Neuron (in vitro differentiated cells): ENCODE results near the gene FAF1.

ENCODE experiments used
- H2AFZ ChIP-seq: one replicate; pipeline ENCODE4 v1.6.1; 2013; ENCODE audit warnings: low read depth, mild to moderate bottlenecking, inconsistent platforms, low read length, moderate library complexity
- H3K27me3 ChIP-seq: one replicate; pipeline ENCODE4 v1.6.1; 2013; ENCODE audit warnings: low read length; ENCODE audit not compliant: insufficient read depth
- H3K36me3 ChIP-seq: one replicate; pipeline ENCODE4 v1.6.1; 2013; ENCODE audit warnings: low read length; ENCODE audit not compliant: insufficient read depth
- H3K4me1 ChIP-seq: one replicate; pipeline ENCODE4 v1.6.1; 2013; ENCODE audit warnings: low read length; ENCODE audit not compliant: insufficient read depth
- H3K4me3 ChIP-seq: 2 replicates; pipeline ENCODE4 v1.5.1; 2013; ENCODE audit warnings: mild to moderate bottlenecking, low read length, moderate library complexity
- H3K9me3 ChIP-seq: one replicate; pipeline ENCODE4 v1.6.1; 2013; ENCODE audit warnings: low read length

FAF1 gene

GRCh38 chr1:50615036-50615750 lies 344.9 kb downstream of the FAF1 start:
- H3K36me3 ChIP-seq: no peaks in the 10 kb centered on the region
- H3K9me3 ChIP-seq: peaks cover 3% of the 10 kb centered on the region
- no peak overlapping the region for H3K4me3 ChIP-seq

GRCh38 chr1:50611675-50612074 lies 348.4 kb downstream of the FAF1 start:
- no peak overlapping the region for H3K4me3 ChIP-seq
- H2AFZ ChIP-seq: no peak overlapping the region
- H3K36me3 ChIP-seq: no peaks in the 10 kb centered on the region
- peaks cover 17% of the 10 kb centered on the region for H3K4me1 ChIP-seq
- H3K9me3 ChIP-seq: peaks cover 3% of the 10 kb centered on the region
- no peaks in the 10 kb centered on the region for H3K27me3 ChIP-seq

More at GRCh38 chr1:50615036-50615750, 344.9 kb downstream of the FAF1 start:
- H3K27me3 ChIP-seq: no peaks in the 10 kb centered on the region
- H2AFZ ChIP-seq: no peak overlapping the region
- peaks cover 16% of the 10 kb centered on the region for H3K4me1 ChIP-seq

GRCh38 chr1:50610563-50610962 lies 349.5 kb downstream of the FAF1 start:
- H2AFZ ChIP-seq: no peak overlapping the region

GRCh38 chr1:50609508-50609907 lies 350.6 kb downstream of the FAF1 start:
- Histone ChIP-seq H3K9me3 (no peaks in the 10 kb centered on the region), H2AFZ (no peak overlapping the region), H3K4me3 (no peak overlapping the region), H3K4me1 (peaks cover 17% of the 10 kb centered on the region), H3K36me3 (no peaks in the 10 kb centered on the region), H3K27me3 (no peaks in the 10 kb centered on the region)

More at GRCh38 chr1:50610563-50610962, 349.5 kb downstream of the FAF1 start:
- no peak overlapping the region for H3K4me3 ChIP-seq
- H3K27me3 ChIP-seq: no peaks in the 10 kb centered on the region
- no peaks in the 10 kb centered on the region for H3K36me3 ChIP-seq
- H3K4me1 ChIP-seq: peaks cover 17% of the 10 kb centered on the region
- peaks cover 3% of the 10 kb centered on the region for H3K9me3 ChIP-seq

DNA sequence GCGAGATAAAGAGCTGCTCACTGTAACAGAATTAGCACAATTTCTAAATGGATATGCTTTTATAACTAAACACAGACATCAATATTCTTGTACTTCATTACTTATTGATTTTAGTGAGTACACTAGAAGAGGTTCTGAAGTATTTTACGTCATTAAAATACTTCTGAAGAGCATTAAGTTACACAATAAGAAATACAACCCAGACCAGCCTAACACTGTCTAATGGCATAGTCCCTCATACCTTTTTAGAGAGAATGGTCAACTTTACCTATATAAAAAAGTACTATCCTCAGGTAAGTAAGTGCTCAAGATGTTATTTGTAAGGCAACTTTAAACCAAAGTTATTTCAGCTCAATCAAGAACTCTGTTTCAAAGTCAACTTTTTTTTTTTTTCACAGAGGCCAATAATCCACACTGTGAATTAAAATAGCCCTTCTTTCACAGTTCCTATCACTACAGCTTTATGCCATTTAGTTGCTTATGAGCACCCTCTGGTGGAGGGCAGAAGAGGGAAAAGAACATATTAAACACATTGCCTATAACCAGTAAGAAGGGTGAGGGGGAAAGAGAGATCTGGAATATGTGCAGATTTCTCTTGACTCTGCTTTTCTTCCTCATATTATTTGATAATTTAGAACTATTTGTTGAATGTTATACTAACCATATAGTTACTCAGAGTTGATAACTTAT lies 354.7 kb downstream of the FAF1 start:
- Histone ChIP-seq H3K27me3 (no peaks in the 10 kb centered on the region), H3K4me1 (peaks cover 3% of the 10 kb centered on the region), H3K4me3 (no peak overlapping the region), H3K36me3 (no peaks in the 10 kb centered on the region), H2AFZ (no peak overlapping the region), H3K9me3 (no peaks in the 10 kb centered on the region)

DNA sequence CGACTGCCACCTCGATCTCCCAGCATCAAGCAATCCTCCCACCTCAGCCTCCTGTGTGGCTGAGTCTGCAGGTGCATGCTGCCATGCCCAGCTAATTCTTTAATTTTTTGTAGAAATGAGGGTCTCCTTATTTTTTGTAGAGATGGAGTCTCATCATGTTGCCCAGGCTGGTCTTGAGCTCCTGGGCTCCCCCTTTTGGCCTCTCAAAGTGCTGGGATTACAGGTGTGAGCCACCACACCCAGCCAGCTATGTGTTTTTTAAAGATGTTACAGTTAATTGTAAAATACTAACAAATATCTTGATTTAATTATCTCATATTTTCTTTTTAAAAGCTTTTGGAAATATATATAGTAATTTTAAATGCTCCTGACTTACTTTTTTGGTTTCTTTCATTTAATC lies 355.5 kb downstream of the FAF1 start:
- H3K4me1 ChIP-seq: no peaks in the 10 kb centered on the region
- no peak overlapping the region for H3K4me3 ChIP-seq
- H3K27me3 ChIP-seq: no peaks in the 10 kb centered on the region
- H3K9me3 ChIP-seq: no peaks in the 10 kb centered on the region
- H2AFZ ChIP-seq: no peak overlapping the region
- no peaks in the 10 kb centered on the region for H3K36me3 ChIP-seq

DNA sequence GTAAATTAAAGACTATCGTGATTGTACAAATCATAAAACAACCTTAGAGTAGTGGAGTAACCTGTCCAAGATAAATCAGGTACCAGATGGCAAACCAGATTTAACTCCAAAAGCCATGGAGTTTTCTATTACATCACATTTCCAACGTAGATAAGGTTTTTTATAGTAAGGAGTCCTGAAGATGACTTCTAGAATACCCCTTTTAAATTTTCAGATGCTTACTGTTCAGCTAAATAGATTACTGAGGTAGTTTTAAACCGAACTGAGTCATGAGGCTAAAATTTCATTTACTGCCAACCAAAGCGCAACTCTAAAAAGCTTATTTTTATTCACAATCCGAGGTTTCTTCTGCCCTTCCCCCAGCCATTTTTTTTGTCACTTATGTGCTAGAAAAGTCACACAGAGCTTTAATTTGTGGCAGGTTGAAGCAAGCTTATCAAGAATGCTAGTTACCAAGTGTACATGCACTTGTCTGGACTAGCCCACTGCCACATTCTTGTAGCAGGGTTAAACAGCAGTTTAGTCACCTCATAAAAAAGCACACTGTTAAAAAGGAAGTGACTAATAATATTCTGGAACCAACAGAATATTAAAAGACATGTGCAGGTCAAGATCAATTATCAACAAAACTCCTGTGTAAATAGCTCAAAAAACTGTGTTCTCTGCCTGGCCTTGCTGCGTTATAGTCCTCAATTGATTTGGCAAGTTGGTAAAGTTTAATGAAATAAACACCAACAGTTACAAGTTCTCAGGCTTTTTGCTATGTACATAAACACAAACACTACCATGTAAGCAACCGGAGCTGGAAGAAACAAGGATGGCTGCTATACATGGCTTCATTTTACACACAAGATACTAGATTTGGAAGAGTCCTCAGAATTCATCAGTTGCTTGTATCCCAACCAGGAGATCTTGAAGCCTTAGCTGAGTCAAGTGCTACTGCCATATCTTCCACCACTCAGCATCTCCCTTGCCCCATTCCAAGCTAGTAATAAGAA lies 356.5 kb downstream of the FAF1 start:
- H3K4me1 ChIP-seq: no peaks in the 10 kb centered on the region
- no peaks in the 10 kb centered on the region for H3K27me3 ChIP-seq
- no peak overlapping the region for H3K4me3 ChIP-seq
- no peaks in the 10 kb centered on the region for H3K36me3 ChIP-seq
- H3K9me3 ChIP-seq: no peaks in the 10 kb centered on the region
- no peak overlapping the region for H2AFZ ChIP-seq

DNA sequence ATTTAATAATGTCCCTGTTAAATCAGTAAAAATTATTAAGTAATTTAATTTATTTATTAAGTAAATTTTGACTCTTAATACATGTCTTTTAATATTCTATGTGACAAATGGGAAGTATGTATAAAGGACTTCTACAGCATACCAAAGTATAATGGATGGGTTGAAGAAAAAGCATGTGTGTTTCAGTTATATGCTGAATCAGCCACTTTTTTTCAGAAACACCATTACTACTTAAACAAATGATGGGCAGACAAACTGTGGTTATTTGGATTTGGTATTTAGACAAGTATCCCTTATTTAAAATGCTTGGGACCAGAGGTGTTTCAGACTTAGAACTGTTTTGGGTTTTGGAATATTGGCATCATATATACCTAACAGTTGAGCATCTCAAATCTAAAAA lies 360.5 kb downstream of the FAF1 start:
- no peak overlapping the region for H2AFZ ChIP-seq
- no peaks in the 10 kb centered on the region for H3K27me3 ChIP-seq
- H3K4me3 ChIP-seq: no peak overlapping the region
- no peaks in the 10 kb centered on the region for H3K36me3 ChIP-seq
- H3K9me3 ChIP-seq: no peaks in the 10 kb centered on the region
- H3K4me1 ChIP-seq: no peaks in the 10 kb centered on the region

DNA sequence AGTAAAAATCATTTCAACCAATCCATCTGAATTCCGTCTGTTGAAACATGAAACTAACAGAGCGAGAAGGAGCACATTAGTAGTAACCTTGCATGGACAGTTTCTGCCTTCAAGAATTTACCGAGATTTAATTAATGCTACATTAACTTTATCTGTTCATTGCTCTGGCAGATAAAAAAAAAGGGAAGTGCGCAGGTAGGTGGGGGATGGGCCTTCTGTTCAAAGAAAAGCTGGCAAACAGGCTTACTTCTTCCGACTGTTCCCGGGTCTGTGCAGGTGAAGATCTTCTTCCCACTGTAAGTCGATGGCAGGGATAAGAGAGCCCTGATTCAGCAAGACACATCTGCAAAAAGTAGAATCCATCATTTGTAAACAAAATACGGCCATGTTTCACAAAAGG lies 364.2 kb downstream of the FAF1 start:
- Histone ChIP-seq H3K4me3 (no peak overlapping the region), H3K36me3 (no peaks in the 10 kb centered on the region), H2AFZ (no peak overlapping the region), H3K27me3 (no peaks in the 10 kb centered on the region), H3K9me3 (no peaks in the 10 kb centered on the region), H3K4me1 (no peaks in the 10 kb centered on the region)

- Histone ChIP-seq H3K9me3 (no peaks in the 10 kb centered on the region), H3K4me1 (no peaks in the 10 kb centered on the region), H2AFZ (no peak overlapping the region), H3K27me3 (no peaks in the 10 kb centered on the region), H3K36me3 (no peaks in the 10 kb centered on the region), H3K4me3 (no peak overlapping the region)
Measured at GRCh38 chr1:50593515-50593914, 366.6 kb downstream of the FAF1 start.

DNA sequence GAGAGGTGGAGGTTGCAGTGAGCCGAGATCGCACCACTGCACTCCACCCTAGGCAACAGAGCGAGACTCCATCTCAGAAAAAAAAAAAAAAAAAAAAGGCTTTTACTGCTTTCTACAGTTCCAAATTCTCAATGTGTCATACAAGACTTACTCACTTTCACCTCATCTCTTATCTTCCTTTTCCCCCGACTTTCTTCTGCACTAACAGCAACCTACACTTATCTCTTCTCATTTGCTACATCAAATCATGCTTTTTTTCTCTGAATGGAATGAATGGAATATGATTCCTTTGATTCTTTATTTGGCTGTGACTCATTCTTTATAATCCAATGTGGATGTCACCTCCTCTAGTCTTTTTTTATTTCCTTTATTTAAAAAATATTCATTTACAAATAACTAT lies 368.5 kb downstream of the FAF1 start:
- Histone ChIP-seq H3K27me3 (no peaks in the 10 kb centered on the region), H3K36me3 (no peaks in the 10 kb centered on the region), H2AFZ (no peak overlapping the region)

GRCh38 chr1:50582346-50582745 lies 377.7 kb downstream of the FAF1 start:
- Histone ChIP-seq H2AFZ (no peak overlapping the region), H3K36me3 (peaks cover 4% of the 10 kb centered on the region), H3K27me3 (no peaks in the 10 kb centered on the region), H3K4me3 (no peak overlapping the region), H3K9me3 (peaks cover 2% of the 10 kb centered on the region), H3K4me1 (no peaks in the 10 kb centered on the region)

More for the DNA sequence above, 368.5 kb downstream of the FAF1 start:
- Histone ChIP-seq H3K4me1 (no peaks in the 10 kb centered on the region), H3K9me3 (no peaks in the 10 kb centered on the region), H3K4me3 (no peak overlapping the region)

- peaks cover 52% of the 10 kb centered on the region for H3K4me1 ChIP-seq
- no peak overlapping the region for H2AFZ ChIP-seq
- no peaks in the 10 kb centered on the region for H3K27me3 ChIP-seq
- no peaks in the 10 kb centered on the region for H3K9me3 ChIP-seq
- no peak overlapping the region for H3K4me3 ChIP-seq
- H3K36me3 ChIP-seq: peaks cover 4% of the 10 kb centered on the region
Measured at GRCh38 chr1:50570066-50570468, 390.0 kb downstream of the FAF1 start.
